Erythroblast (primary cell): ENCODE measurements around the gene OR10H5.

Source experiments
- GATA1 ChIP-seq: IDR thresholded peaks from 2 replicates; pipeline ENCODE4 v1.6.1; 2011; ENCODE audit warnings: low read depth, mild to moderate bottlenecking, control low read depth, low read length, moderate library complexity
- POLR2A ChIP-seq: IDR thresholded peaks from 2 replicates; pipeline ENCODE4 v1.6.1; 2011; ENCODE audit warnings: mild to moderate bottlenecking, low read length

DNA sequence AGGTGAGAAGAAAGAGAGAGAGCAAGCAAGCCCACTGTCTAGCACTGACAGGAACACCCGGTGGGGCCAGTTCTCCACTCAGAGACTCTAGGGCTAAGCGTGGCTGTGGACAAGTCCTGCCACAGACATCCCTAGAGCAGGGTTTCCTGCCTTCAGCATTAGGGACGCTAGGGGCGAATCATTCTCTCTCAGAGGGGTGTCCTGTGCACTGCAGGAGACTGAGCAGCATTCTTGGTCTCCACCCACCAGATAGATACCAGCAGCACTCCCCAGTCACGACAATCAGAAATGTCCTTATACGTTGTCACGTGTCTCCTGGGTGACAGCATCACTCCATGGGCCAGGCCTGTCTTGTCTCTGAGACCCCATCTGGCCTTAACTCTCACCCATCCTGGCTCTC lies 26.5 kb downstream of the OR10H5 start:
- TF ChIP-seq POLR2A: no peak
- TF ChIP-seq GATA1: no peak
